Neural cell (in vitro differentiated cells): ENCODE measurements around the gene YBX1. TPM values are rescaled to one million over a fixed set of nuclear protein-coding genes. Genes with fewer than 3 reads are reported as not detected.

Experiments
- H2AFZ ChIP-seq: fragments of 200-600, 300-800 bp; sonication (generic), shearing (Covaris generic); 2 replicates; pipeline ENCODE4 v1.6.0; 2014; ENCODE audit warnings: low read depth, mild to moderate bottlenecking, antibody characterized with exemption, low read length, moderate library complexity
- H3F3A ChIP-seq: fragments of 200-600 bp; shearing (Covaris generic); 2 replicates; pipeline ENCODE4 v1.6.1; 2016; ENCODE audit warnings: mild to moderate bottlenecking, moderate library complexity, mixed read lengths, antibody characterized with exemption, low read length; ENCODE audit not compliant: insufficient read depth, poor library complexity, severe bottlenecking
- H3K27ac ChIP-seq: fragments of 200-600, 300-800 bp; sonication (generic), shearing (Covaris generic); 2 replicates; pipeline ENCODE4 v1.5.1; 2014; ENCODE audit warnings: mild to moderate bottlenecking, low read length, moderate library complexity
- H3K27me3 ChIP-seq: fragments of 300-800, 200-600 bp; sonication (generic), shearing (Covaris generic); 2 replicates; pipeline ENCODE4 v1.6.0; 2014; ENCODE audit warnings: mild to moderate bottlenecking, low read depth, low read length, moderate library complexity; ENCODE audit not compliant: insufficient read depth
- H3K36me3 ChIP-seq: fragments of 300-800, 200-600 bp; sonication (generic), shearing (Covaris generic); 2 replicates; pipeline ENCODE4 v1.5.1; 2014; ENCODE audit warnings: mild to moderate bottlenecking, antibody characterized with exemption, low read length, moderate library complexity; ENCODE audit not compliant: insufficient read depth
- H3K4me2 ChIP-seq: fragments of 300-800, 200-600 bp; sonication (generic), shearing (Covaris generic); 2 replicates; pipeline ENCODE4 v1.6.0; 2014; ENCODE audit warnings: mild to moderate bottlenecking, low read length
- H3K4me3 ChIP-seq: fragments of 300-800, 200-600 bp; sonication (generic), shearing (Covaris generic); 2 replicates; pipeline ENCODE4 v1.5.1; 2014; ENCODE audit warnings: mild to moderate bottlenecking, low read length, moderate library complexity
- H3K79me2 ChIP-seq: fragments of 200-600 bp; shearing (Covaris generic); replicated peaks from 2 replicates; pipeline ENCODE4 v1.6.0; 2014; ENCODE audit warnings: mild to moderate bottlenecking, low read length, moderate library complexity; ENCODE audit not compliant: insufficient read depth
- H3K9ac ChIP-seq: fragments of 300-800, 200-600 bp; sonication (generic), shearing (Covaris generic); 2 replicates; pipeline ENCODE4 v1.6.1; 2016; ENCODE audit warnings: mild to moderate bottlenecking, low read length, mixed read lengths
- H3K9me2 ChIP-seq: fragments of 200-600 bp; shearing (Covaris generic); 2 replicates; pipeline ENCODE4 v1.6.1; 2016; ENCODE audit warnings: mild to moderate bottlenecking, low read length, mixed read lengths; ENCODE audit not compliant: insufficient read depth
- H3K9me3 ChIP-seq: fragments of 200-600, 300-800 bp; sonication (generic), shearing (Covaris generic); 2 replicates; pipeline ENCODE4 v1.6.1; 2016; ENCODE audit warnings: mild to moderate bottlenecking, mixed run types, low read length, moderate library complexity, mixed read lengths
- H4K20me1 ChIP-seq: fragments of 200-600 bp; shearing (Covaris generic); 2 replicates; pipeline ENCODE4 v1.6.1; 2016; ENCODE audit warnings: mild to moderate bottlenecking, mixed run types; ENCODE audit not compliant: insufficient read depth
- CTCF ChIP-seq: fragments of 450-650 bp; IDR thresholded peaks from 2 replicates; pipeline ENCODE4 v1.5.1; 2014; ENCODE audit warnings: antibody characterized with exemption, mild to moderate bottlenecking, moderate library complexity; ENCODE audit not compliant: poor library complexity, severe bottlenecking
- EP300 ChIP-seq: fragments of 450-650 bp; conservative IDR thresholded peaks from 2 replicates; pipeline ENCODE4 v1.6.1; 2014; ENCODE audit warnings: antibody characterized with exemption, mild to moderate bottlenecking, moderate library complexity; ENCODE audit not compliant: poor library complexity, severe bottlenecking
- EZH2 ChIP-seq: fragments of 200-600, 300-800 bp; shearing (Covaris generic), sonication (generic); IDR thresholded peaks from 2 replicates; pipeline ENCODE4 v1.6.1; 2014; ENCODE audit warnings: antibody characterized with exemption, low read length, borderline replicate concordance, mild to moderate bottlenecking; ENCODE audit not compliant: insufficient read depth, poor library complexity, severe bottlenecking
- MXI1 ChIP-seq: fragments of 450-650 bp; conservative IDR thresholded peaks from 2 replicates; pipeline ENCODE4 v1.6.1; 2014; ENCODE audit warnings: antibody characterized with exemption, mild to moderate bottlenecking; ENCODE audit not compliant: poor library complexity, severe bottlenecking
- POLR2AphosphoS5 ChIP-seq: IDR thresholded peaks from 2 replicates; pipeline ENCODE4 v1.6.1; 2012
- RAD21 ChIP-seq: fragments of 450-650 bp; conservative IDR thresholded peaks from 2 replicates; pipeline ENCODE4 v1.6.1; 2014; ENCODE audit warnings: antibody characterized with exemption, mild to moderate bottlenecking, moderate library complexity
- REST ChIP-seq: IDR thresholded peaks from 2 replicates; pipeline ENCODE4 v1.6.1; 2012; ENCODE audit warnings: borderline replicate concordance
- SMC3 ChIP-seq: fragments of 450-650 bp; conservative IDR thresholded peaks from 2 replicates; pipeline ENCODE4 v1.6.1; 2014; ENCODE audit warnings: antibody characterized with exemption, mild to moderate bottlenecking, moderate library complexity; ENCODE audit not compliant: poor library complexity
- TAF1 ChIP-seq: IDR thresholded peaks from 2 replicates; pipeline ENCODE4 v1.6.1; 2012; ENCODE audit warnings: low read depth
- polyA plus RNA-seq: library from polyadenylated mRNA; depleted of rRNA; stranded (reverse); fragments of >200 nt; gene quantifications from 2 replicates; pipeline ENCODE4 v1.2.3, GENCODE V29; 2014

The YBX1 gene
- polyA plus RNA-seq, 1 donor from 2014 or later, result 706 TPM

DNA sequence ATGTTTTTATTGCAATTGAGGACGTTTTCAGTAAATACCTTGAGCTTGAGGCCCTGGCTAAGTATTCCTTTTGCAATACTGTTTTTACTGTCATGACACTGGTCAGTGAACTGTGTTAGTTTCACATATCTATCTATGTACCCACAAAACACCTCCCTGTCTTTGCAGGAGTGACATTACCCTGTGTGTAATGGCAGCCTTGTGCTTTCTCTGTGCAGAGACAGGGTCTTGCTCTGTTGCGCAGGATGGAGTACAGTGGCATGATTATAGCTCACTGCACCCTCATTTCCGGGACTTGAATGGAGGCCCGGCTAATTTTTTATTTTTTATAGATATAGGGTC lies 8.9 kb downstream of the YBX1 start:
- no peak overlapping the region for H3K4me3 ChIP-seq
- no peak overlapping the region for H2AFZ ChIP-seq
- TF ChIP-seq SMC3 (no peak), EZH2 (no peak), CTCF (no peak), MXI1 (no peak), EP300 (no peak), RAD21 (no peak)
- no peaks in the 10 kb centered on the region for H3K27me3 ChIP-seq
- no peaks in the 10 kb centered on the region for H3K9me2 ChIP-seq
- H3K79me2 ChIP-seq, result peaks cover 90% of the 10 kb centered on the region
- no peak overlapping the region for H3K9ac ChIP-seq
- H3F3A ChIP-seq, result no peaks in the 10 kb centered on the region
- H3K9me3 ChIP-seq, result no peaks in the 10 kb centered on the region
- peaks cover 28% of the 10 kb centered on the region for H4K20me1 ChIP-seq
- H3K36me3 ChIP-seq, result no peaks in the 10 kb centered on the region
- H3K4me2 ChIP-seq, result no peak overlapping the region
- H3K27ac ChIP-seq, result no peak overlapping the region

- Histone ChIP-seq H4K20me1 (peaks cover 28% of the 10 kb centered on the region), H3K9me2 (no peaks in the 10 kb centered on the region), H2AFZ (no peak overlapping the region), H3K36me3 (peaks cover 6% of the 10 kb centered on the region), H3K9me3 (no peaks in the 10 kb centered on the region), H3K27me3 (no peaks in the 10 kb centered on the region), H3K4me3 (no peak overlapping the region), H3K9ac (no peak overlapping the region), H3K27ac (no peak overlapping the region), H3F3A (no peaks in the 10 kb centered on the region), H3K4me2 (no peak overlapping the region), H3K79me2 (peaks cover 76% of the 10 kb centered on the region)
- TF ChIP-seq MXI1 (no peak), EZH2 (no peak), POLR2AphosphoS5 (no peak), REST (no peak), SMC3 (no peak), TAF1 (no peak), RAD21 (no peak), CTCF (no peak), EP300 (no peak)
Observed at GRCh38 chr1:42692461-42692860, 10.2 kb downstream of the YBX1 start.
